ENCODE results near the gene HIVEP3. TPM values are rescaled to one million over a fixed set of nuclear protein-coding genes. Genes with fewer than 3 reads are reported as not detected.

HIVEP3 gene
- total RNA-seq, 4 donors from 2014 or later, result 4.2 to 6.5 (median 4.7) TPM

DNA sequence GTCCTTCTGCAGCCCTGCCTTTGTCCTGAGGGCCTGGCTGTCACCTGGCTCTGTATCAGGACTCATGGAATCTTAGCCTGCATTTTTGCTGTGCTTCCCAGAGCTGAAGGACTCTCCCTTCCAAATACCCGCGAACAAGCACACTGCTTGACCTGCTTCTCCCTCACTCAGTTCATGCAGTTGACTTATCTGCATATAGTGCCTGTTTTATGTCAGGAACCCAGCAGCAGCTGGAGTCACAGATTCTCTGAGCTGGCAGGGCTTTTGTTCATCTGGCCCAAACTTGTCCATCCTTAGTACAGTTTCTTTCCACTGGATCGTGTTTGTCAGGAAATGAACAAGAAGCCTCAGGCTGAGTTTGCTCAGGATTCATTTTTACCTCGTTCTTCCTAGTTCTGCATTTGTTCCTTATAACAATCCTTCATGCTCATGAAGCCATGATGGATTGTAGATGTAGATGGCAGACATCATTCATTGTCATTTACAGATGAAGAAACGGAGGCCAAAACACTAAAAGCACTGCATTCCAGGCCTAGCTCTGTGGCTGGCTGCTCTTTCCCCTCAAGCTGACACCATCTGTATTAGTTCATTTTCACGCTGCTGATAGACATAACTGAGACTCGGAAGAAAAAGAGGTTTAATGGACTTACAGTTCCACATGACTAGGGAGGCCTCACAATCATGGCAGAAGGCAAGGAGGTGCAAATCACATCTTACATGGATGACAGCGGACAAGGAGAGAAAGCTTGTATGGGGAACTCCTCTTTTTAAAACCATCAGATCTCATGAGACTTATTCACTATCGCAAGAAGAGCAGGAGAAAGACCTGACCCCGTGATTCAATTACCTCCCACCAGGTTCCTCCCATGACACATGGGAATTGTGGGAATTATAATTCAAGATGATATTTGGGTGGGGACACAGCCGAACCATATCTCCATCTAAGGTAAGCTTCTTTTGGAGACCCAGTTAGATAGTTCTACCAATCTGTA, 150.9 kb downstream of the HIVEP3 start:
- TF ChIP-seq EP300 (IDR thresholded peaks at IDR 0.05) (no peak), POLR2A (IDR thresholded peaks at IDR 0.05) (no peak)
- TF ChIP-seq, protein P1, sequence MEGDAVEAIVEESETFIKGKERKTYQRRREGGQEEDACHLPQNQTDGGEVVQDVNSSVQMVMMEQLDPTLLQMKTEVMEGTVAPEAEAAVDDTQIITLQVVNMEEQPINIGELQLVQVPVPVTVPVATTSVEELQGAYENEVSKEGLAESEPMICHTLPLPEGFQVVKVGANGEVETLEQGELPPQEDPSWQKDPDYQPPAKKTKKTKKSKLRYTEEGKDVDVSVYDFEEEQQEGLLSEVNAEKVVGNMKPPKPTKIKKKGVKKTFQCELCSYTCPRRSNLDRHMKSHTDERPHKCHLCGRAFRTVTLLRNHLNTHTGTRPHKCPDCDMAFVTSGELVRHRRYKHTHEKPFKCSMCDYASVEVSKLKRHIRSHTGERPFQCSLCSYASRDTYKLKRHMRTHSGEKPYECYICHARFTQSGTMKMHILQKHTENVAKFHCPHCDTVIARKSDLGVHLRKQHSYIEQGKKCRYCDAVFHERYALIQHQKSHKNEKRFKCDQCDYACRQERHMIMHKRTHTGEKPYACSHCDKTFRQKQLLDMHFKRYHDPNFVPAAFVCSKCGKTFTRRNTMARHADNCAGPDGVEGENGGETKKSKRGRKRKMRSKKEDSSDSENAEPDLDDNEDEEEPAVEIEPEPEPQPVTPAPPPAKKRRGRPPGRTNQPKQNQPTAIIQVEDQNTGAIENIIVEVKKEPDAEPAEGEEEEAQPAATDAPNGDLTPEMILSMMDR (IDR thresholded peaks at IDR 0.05), result no peak
- Histone ChIP-seq H3K27ac (no peak overlapping the region), H3K4me3 (no peak overlapping the region), H3K9me3 (no peaks in the 10 kb centered on the region), H3K27me3 (no peaks in the 10 kb centered on the region), H3K4me1 (peaks cover 0 to 83% (median 18%) of the 10 kb centered on the region in 4 donors), H3K36me3 (no peaks in the 10 kb centered on the region)
- no peak for DNase-seq (ENCODE audit: low spot score in 2 of 2)
- 52 to 68% methylated on average over 11 of the region's 11 CpGs for WGBS, 2 donors

GRCh38 chr1:41766546-41766945, 152.2 kb downstream of the HIVEP3 start:
- Histone ChIP-seq H3K9me3 (peaks cover 0 to 7% (median 0%) of the 10 kb centered on the region in 4 donors), H3K27me3 (no peaks in the 10 kb centered on the region), H3K27ac (no peak overlapping the region), H3K4me3 (no peak overlapping the region), H3K36me3 (no peaks in the 10 kb centered on the region), H3K4me1 (peaks cover 0 to 70% (median 13%) of the 10 kb centered on the region in 4 donors)
- no peak for DNase-seq (ENCODE audit: low spot score in 2 of 2)
- WGBS, 2 donors, result 85 to 95% methylated on average over 2 of the region's 2 CpGs
- no peak for TF ChIP-seq EP300 (IDR thresholded peaks at IDR 0.05)
- TF ChIP-seq, protein P1 (IDR thresholded peaks at IDR 0.05), result no peak
- TF ChIP-seq POLR2A (IDR thresholded peaks at IDR 0.05), result no peak

GRCh38 chr1:41766041-41766440, 152.7 kb downstream of the HIVEP3 start:
- no peaks in the 10 kb centered on the region for H3K36me3 ChIP-seq
- TF ChIP-seq EP300 (IDR thresholded peaks at IDR 0.05), result no peak
- TF ChIP-seq POLR2A (IDR thresholded peaks at IDR 0.05), result no peak
- TF ChIP-seq, protein P1 (IDR thresholded peaks at IDR 0.05), result no peak
- peaks cover 0 to 65% (median 11%) of the 10 kb centered on the region in 4 donors for H3K4me1 ChIP-seq
- H3K9me3 ChIP-seq, result peaks cover 0 to 7% (median 0%) of the 10 kb centered on the region in 4 donors
- H3K27me3 ChIP-seq, result no peaks in the 10 kb centered on the region
- H3K4me3 ChIP-seq, result no peak overlapping the region
- DNase-seq (ENCODE audit: low spot score in 2 of 2), result no peak
- no peak overlapping the region for H3K27ac ChIP-seq

GRCh38 chr1:41765152-41765551, 153.6 kb downstream of the HIVEP3 start:
- H3K9me3 ChIP-seq, result peaks cover 0 to 7% (median 0%) of the 10 kb centered on the region in 4 donors
- 16 to 24% methylated on average over 3 of the region's 3 CpGs for WGBS, 2 donors
- no peaks in the 10 kb centered on the region for H3K27me3 ChIP-seq
- no peaks in the 10 kb centered on the region for H3K36me3 ChIP-seq
- H3K4me3 ChIP-seq, result no peak overlapping the region
- TF ChIP-seq EP300 (IDR thresholded peaks at IDR 0.05) (no peak), POLR2A (IDR thresholded peaks at IDR 0.05) (no peak)
- TF ChIP-seq, protein P1 (IDR thresholded peaks at IDR 0.05), result no peak
- no peak for DNase-seq (ENCODE audit: low spot score in 2 of 2)
- peaks cover 0 to 59% (median 11%) of the 10 kb centered on the region in 4 donors for H3K4me1 ChIP-seq
- no peak overlapping the region for H3K27ac ChIP-seq

DNA sequence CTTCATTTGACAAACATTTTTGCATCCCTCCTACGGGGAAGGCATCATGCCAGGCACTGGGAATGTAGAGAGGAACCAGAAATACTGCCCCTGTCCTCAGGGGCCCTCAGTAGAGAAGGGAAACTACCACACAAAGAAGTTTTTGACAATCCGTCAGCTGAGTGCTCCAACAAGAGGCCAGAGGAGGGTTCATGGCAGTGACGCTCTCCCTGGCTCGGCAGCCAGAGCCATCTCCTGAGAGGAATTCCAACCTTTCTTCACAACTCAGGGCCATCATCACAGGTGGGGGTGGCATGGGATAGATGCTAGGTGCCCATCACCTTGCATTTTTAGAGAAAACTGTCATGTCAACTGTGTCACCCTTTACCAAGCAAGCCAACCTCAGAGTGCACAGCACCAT, 154.1 kb downstream of the HIVEP3 start:
- 18 to 35% methylated on average over 2 to 4 of the region's 4 CpGs for WGBS, 2 donors
- H3K27ac ChIP-seq, result no peak overlapping the region
- H3K36me3 ChIP-seq, result no peaks in the 10 kb centered on the region
- H3K27me3 ChIP-seq, result no peaks in the 10 kb centered on the region
- H3K9me3 ChIP-seq, result peaks cover 0 to 7% (median 0%) of the 10 kb centered on the region in 4 donors
- H3K4me3 ChIP-seq, result no peak overlapping the region
- peaks cover 0 to 59% (median 11%) of the 10 kb centered on the region in 4 donors for H3K4me1 ChIP-seq
- no peak for DNase-seq (ENCODE audit: low spot score in 2 of 2)
- no peak for TF ChIP-seq POLR2A (IDR thresholded peaks at IDR 0.05)
- TF ChIP-seq, protein P1 (IDR thresholded peaks at IDR 0.05), result no peak
- TF ChIP-seq EP300 (IDR thresholded peaks at IDR 0.05), result no peak

All from tibial nerve (tissue), 4 donors.